HEK293 (cell line): Measurements from ENCODE around the gene GIMAP6.

Source experiments
- CTCF ChIA-PET: fragments of 350-600 bp; formaldehyde crosslinking; extraction: SDS; loops from one replicate; lab custom pipeline; 2021; ENCODE audit warnings: antibody characterized with exemption; lab: Yijun Ruan, JAX
- POLR2A ChIA-PET: fragments of 300-600 bp; formaldehyde crosslinking; extraction: SDS; loops from one replicate; lab custom pipeline; 2020; ENCODE audit warnings: antibody characterized with exemption, inconsistent platforms; lab: Yijun Ruan, JAX
- H3K27ac ChIP-seq: fragments of 200-500 bp; sonication (Bioruptor generic); 2 replicates; pipeline ENCODE4 v1.5.1; 2014; ENCODE audit warnings: low read depth, low read length, control low read depth, inconsistent platforms; ENCODE audit errors: extremely low read depth
- H3K36me3 ChIP-seq, 2 experiments: fragments of 200-500 bp in 1 of 2; sonication (Bioruptor generic) in 1 of 2; 1 replicate in 1 of 2; 2 replicates in 1 of 2; pipeline ENCODE4 v1.5.1; 2014 to 2017; ENCODE audit warnings: inconsistent platforms in 2 of 2, low read length in 2 of 2; ENCODE audit not compliant: control insufficient read depth in 2 of 2, insufficient read depth in 1 of 2
- H3K4me1 ChIP-seq: fragments of 200-500 bp; sonication (Bioruptor generic); 2 replicates; pipeline ENCODE4 v1.5.1; 2014; ENCODE audit warnings: mild to moderate bottlenecking, low read length, inconsistent platforms; ENCODE audit not compliant: control insufficient read depth, insufficient read depth
- H3K4me3 ChIP-seq: 2 replicates; pipeline ENCODE4 v1.5.1; 2011; ENCODE audit warnings: low read depth, mild to moderate bottlenecking, control low read depth, low read length, moderate library complexity
- H3K9me3 ChIP-seq: fragments of 200-500 bp; sonication (Bioruptor generic); 2 replicates; pipeline ENCODE4 v1.5.1; 2014; ENCODE audit warnings: low read depth, low read length, inconsistent platforms; ENCODE audit not compliant: control insufficient read depth, insufficient read depth
- ATF2 ChIP-seq: fragments of 450-650 bp; formaldehyde crosslinking; IDR thresholded peaks from 2 replicates; pipeline ENCODE4 v1.5.1; 2016; ENCODE audit warnings: missing biosample characterization, missing genetic modification characterization, low read depth
- GLI2 ChIP-seq: fragments of 450-650 bp; formaldehyde crosslinking; IDR thresholded peaks from 2 replicates; pipeline ENCODE4; 2017; ENCODE audit warnings: missing biosample characterization, missing genetic modification characterization, low read depth, borderline replicate concordance
- REST ChIP-seq: fragments of 450-650 bp; formaldehyde crosslinking; IDR thresholded peaks from 2 replicates; pipeline ENCODE4 v1.5.1; 2016; ENCODE audit warnings: missing biosample characterization, missing genetic modification characterization
- SCRT1 ChIP-seq: fragments of 450-650 bp; formaldehyde crosslinking; IDR thresholded peaks from 2 replicates; pipeline ENCODE4 v1.5.1; 2016; ENCODE audit warnings: missing biosample characterization, missing genetic modification characterization, borderline replicate concordance
- ZBTB49 ChIP-seq: fragments of 450-650 bp; formaldehyde crosslinking; IDR thresholded peaks from 2 replicates; pipeline ENCODE4 v1.5.1; 2016; ENCODE audit warnings: missing biosample characterization, missing genetic modification characterization, low read depth
- ZNF18 ChIP-seq: fragments of 450-650 bp; formaldehyde crosslinking; IDR thresholded peaks from 2 replicates; pipeline ENCODE4 v1.5.1; 2016; ENCODE audit warnings: missing biosample characterization, missing genetic modification characterization
- ZNF184 ChIP-seq: fragments of 450-650 bp; IDR thresholded peaks from 2 replicates; pipeline ENCODE4 v1.5.1; 2018; ENCODE audit warnings: missing biosample characterization, mild to moderate bottlenecking, missing genetic modification characterization
- ZNF23 ChIP-seq: fragments of 450-650 bp; formaldehyde crosslinking; IDR thresholded peaks from 2 replicates; pipeline ENCODE4 v1.5.1; 2016; ENCODE audit warnings: missing biosample characterization, missing genetic modification characterization, borderline replicate concordance
- ZNF335 ChIP-seq: fragments of 450-650 bp; formaldehyde crosslinking; conservative IDR thresholded peaks from 2 replicates; pipeline ENCODE4 v1.5.1; 2016; ENCODE audit warnings: missing biosample characterization, missing genetic modification characterization
- ZNF362 ChIP-seq: fragments of 450-650 bp; formaldehyde crosslinking; IDR thresholded peaks from 2 replicates; pipeline ENCODE4 v1.5.1; 2016; ENCODE audit warnings: missing biosample characterization, missing genetic modification characterization
- ZNF394 ChIP-seq: fragments of 450-650 bp; formaldehyde crosslinking; IDR thresholded peaks from 2 replicates; pipeline ENCODE4 v1.5.1; 2016; ENCODE audit warnings: missing biosample characterization, missing genetic modification characterization, mild to moderate bottlenecking, moderate library complexity, borderline replicate concordance
- ZNF404 ChIP-seq: fragments of 450-650 bp; formaldehyde crosslinking; IDR thresholded peaks from 2 replicates; pipeline ENCODE4 v1.5.1; 2017; ENCODE audit warnings: missing biosample characterization, missing genetic modification characterization
- ZNF530 ChIP-seq: fragments of 450-650 bp; formaldehyde crosslinking; IDR thresholded peaks from 2 replicates; pipeline ENCODE4 v1.5.1; 2016; ENCODE audit warnings: low read depth, missing biosample characterization, missing genetic modification characterization
- ZNF623 ChIP-seq: fragments of 450-650 bp; formaldehyde crosslinking; IDR thresholded peaks from 2 replicates; pipeline ENCODE4 v1.5.1; 2016; ENCODE audit warnings: missing biosample characterization, missing genetic modification characterization
- ZNF654 ChIP-seq: fragments of 450-650 bp; formaldehyde crosslinking; IDR thresholded peaks from 2 replicates; pipeline ENCODE4 v1.5.1; 2016; ENCODE audit warnings: low read depth, missing biosample characterization, missing genetic modification characterization
- ZNF658 ChIP-seq: fragments of 450-650 bp; formaldehyde crosslinking; IDR thresholded peaks from 2 replicates; pipeline ENCODE4; 2016; ENCODE audit warnings: missing biosample characterization, missing genetic modification characterization
- ZSCAN16 ChIP-seq: fragments of 450-650 bp; formaldehyde crosslinking; IDR thresholded peaks from 2 replicates; pipeline ENCODE4 v1.5.1; 2016; ENCODE audit warnings: missing biosample characterization, missing genetic modification characterization
- ZSCAN23 ChIP-seq: fragments of 450-650 bp; formaldehyde crosslinking; IDR thresholded peaks from 2 replicates; pipeline ENCODE4 v1.5.1; 2016; ENCODE audit warnings: missing biosample characterization, missing genetic modification characterization
- ZSCAN5A ChIP-seq: fragments of 450-650 bp; formaldehyde crosslinking; IDR thresholded peaks from 2 replicates; pipeline ENCODE4 v1.5.1; 2016; ENCODE audit warnings: missing biosample characterization, missing genetic modification characterization

The GIMAP6 gene

GRCh38 chr7:150665896-150666295 is 33.7 kb upstream of the GIMAP6 start:
- Histone ChIP-seq H3K36me3 (no peaks in the 10 kb centered on the region), H3K9me3 (no peaks in the 10 kb centered on the region)
- POLR2A ChIA-PET = no interaction called here
- TF ChIP-seq ZBTB49 (tag by site-specific recombination) (no peak), ZNF623 (tag by site-specific recombination) (no peak), ZNF18 (tag by site-specific recombination) (no peak), ZNF404 (tag by site-specific recombination) (no peak), ZNF362 (tag by site-specific recombination) (no peak), ZNF23 (tag by site-specific recombination) (no peak), ZNF658 (no peak), ZNF394 (tag by site-specific recombination) (no peak), ZNF184 (tag by site-specific recombination) (no peak), ZNF530 (tag by site-specific recombination) (no peak), ATF2 (tag by site-specific recombination) (no peak), ZNF654 (tag by site-specific recombination) (no peak), SCRT1 (tag by site-specific recombination) (no peak), GLI2 (tag by site-specific recombination) (no peak), ZSCAN5A (no peak), ZSCAN23 (tag by site-specific recombination) (no peak), ZSCAN16 (tag by site-specific recombination) (no peak), REST (tag by site-specific recombination) (no peak), ZNF335 (tag by site-specific recombination) (no peak)
- TF ChIP-seq, all 188 proteins: peak for 0
- no peaks in the 10 kb centered on the region for H3K4me1 ChIP-seq
- no peak overlapping the region for H3K27ac ChIP-seq
- no peak overlapping the region for H3K4me3 ChIP-seq
- CTCF ChIA-PET = interaction anchor here (0.6 kb wide), 1 partner anchor 113 kb away, joined by 5 read pairs; no protein-coding TSS in a partner anchor
